Keratinocyte (primary cell): Measurements from ENCODE around the gene KEAP1. TPM values are rescaled to one million over a fixed set of nuclear protein-coding genes. Genes with fewer than 3 reads are reported as not detected.

Source experiments
- DNase-seq: peaks from one replicate; pipeline ENCODE4 v3.0.0-alpha.2; 2011; ENCODE audit warnings: low read depth, missing footprints, low spot score
- FAIRE-seq: peaks from 2 replicates; lab custom pipeline; 2011; peaks lifted over from hg19 to GRCh38; lab: Jason Lieb, UNC
- H2AFZ ChIP-seq: 2 replicates; pipeline ENCODE4 v1.6.0; 2012; ENCODE audit warnings: low read length, control low read depth, inconsistent platforms; ENCODE audit not compliant: control insufficient read depth
- H3K27ac ChIP-seq: 2 replicates; pipeline ENCODE4 v1.5.1; 2011; ENCODE audit warnings: low read length; ENCODE audit not compliant: control insufficient read depth, insufficient read depth
- H3K27me3 ChIP-seq: 3 replicates; pipeline ENCODE4 v1.6.0; 2011; ENCODE audit warnings: low read length; ENCODE audit not compliant: control insufficient read depth, insufficient read depth; ENCODE audit errors: extremely low read depth
- H3K36me3 ChIP-seq, 2 experiments: 2 replicates in 1 of 2; 3 replicates in 1 of 2; pipeline ENCODE4 v1.5.1; 2011; ENCODE audit warnings: low read length in 2 of 2, mild to moderate bottlenecking in 1 of 2; ENCODE audit not compliant: control insufficient read depth in 2 of 2, insufficient read depth in 2 of 2; ENCODE audit errors: extremely low read depth in 1 of 2
- H3K4me1 ChIP-seq: 3 replicates; pipeline ENCODE4 v1.5.1; 2011; ENCODE audit warnings: low read length; ENCODE audit not compliant: control insufficient read depth, insufficient read depth; ENCODE audit errors: extremely low read depth
- H3K4me2 ChIP-seq: 3 replicates; pipeline ENCODE4 v1.6.0; 2011; ENCODE audit warnings: low read depth, low read length; ENCODE audit not compliant: control insufficient read depth, insufficient read depth; ENCODE audit errors: extremely low read depth
- H3K4me3 ChIP-seq, 3 experiments: fragments of 200-600 bp in 1 of 3; sonication (generic) in 1 of 3; 2 replicates in 2 of 3; 3 replicates in 1 of 3; pipeline ENCODE4 v1.5.1; 2011 to 2016; ENCODE audit warnings: low read length in 3 of 3, mild to moderate bottlenecking in 3 of 3, control low read depth in 2 of 3, inconsistent platforms in 1 of 3, low read depth in 1 of 3, mixed read lengths in 1 of 3, mixed run types in 1 of 3, moderate library complexity in 1 of 3; ENCODE audit not compliant: control insufficient read depth in 2 of 3, insufficient read depth in 2 of 3; ENCODE audit errors: extremely low read depth in 1 of 3
- H3K79me2 ChIP-seq: 2 replicates; pipeline ENCODE4 v1.6.0; 2012; ENCODE audit warnings: low read length; ENCODE audit not compliant: control insufficient read depth, insufficient read depth
- H3K9ac ChIP-seq: 3 replicates; pipeline ENCODE4 v1.6.0; 2011; ENCODE audit warnings: low read length; ENCODE audit not compliant: control insufficient read depth, insufficient read depth; ENCODE audit errors: extremely low read depth
- H3K9me1 ChIP-seq: 3 replicates; pipeline ENCODE4 v1.6.0; 2011; ENCODE audit warnings: low read length; ENCODE audit not compliant: control insufficient read depth, insufficient read depth; ENCODE audit errors: extremely low read depth
- H3K9me3 ChIP-seq: 2 replicates; pipeline ENCODE4 v1.5.1; 2012; ENCODE audit warnings: low read depth, low read length; ENCODE audit not compliant: control insufficient read depth
- H4K20me1 ChIP-seq: 3 replicates; pipeline ENCODE4 v1.6.0; 2011; ENCODE audit warnings: low read length; ENCODE audit not compliant: control insufficient read depth, insufficient read depth; ENCODE audit errors: extremely low read depth
- CTCF ChIP-seq, 3 experiments: IDR thresholded peaks in 1 of 3; conservative IDR thresholded peaks in 1 of 3; optimal IDR thresholded peaks in 1 of 3; 2 replicates in 2 of 3; 3 replicates in 1 of 3; pipeline versions ENCODE3 to v1.5.1; 2011; ENCODE audit warnings: low read length in 3 of 3, mild to moderate bottlenecking in 3 of 3, moderate library complexity in 2 of 3, control low read depth in 1 of 3, inconsistent platforms in 1 of 3; ENCODE audit not compliant: insufficient read depth in 2 of 3; ENCODE audit errors: extremely low read depth in 1 of 3
- EZH2 ChIP-seq: IDR thresholded peaks from one replicate; pipeline ENCODE4 v1.6.1; 2012; ENCODE audit warnings: inconsistent platforms, mild to moderate bottlenecking, low read length, moderate library complexity
- dilution Hi-C: fragments of 300-500 bp; cut with MboI; formaldehyde crosslinking; loops from one replicate; pipeline ENCODE4 v1.7.0; 2020; ENCODE audit warnings: low sequenced_read_pairs; ENCODE audit not compliant: extremely low pct_ligation_motif_present
- polyA plus RNA-seq, 5 experiments: library from polyadenylated mRNA; depleted of rRNA in 3 of 5; stranded (reverse) in 3 of 5; stranded (forward) in 1 of 5; unstranded in 1 of 5; fragments of >200 nt; gene quantifications; 1 replicate in 1 of 5; 2 replicates in 3 of 5; 3 replicates in 1 of 5; pipeline versions ENCODE4 v1.2.1 to v1.2.3, GENCODE V29; 2011 to 2012; ENCODE audit warnings: missing spikeins in 2 of 5, low read depth in 1 of 5, low replicate concordance in 1 of 5

The KEAP1 gene
- polyA plus RNA-seq, 1 donor (not counting 4 experiments of a cell fraction or from before 2014, with no cell fraction given) = 29.6 TPM

- H3K4me2 ChIP-seq = no peak overlapping the region
- H3K27me3 ChIP-seq = no peaks in the 10 kb centered on the region
- no peaks in the 10 kb centered on the region for H3K36me3 ChIP-seq
- TF ChIP-seq CTCF (optimal IDR thresholded peaks at IDR 0.05 in 1 of 3, IDR thresholded peaks at IDR 0.05 in 1 of 3, conservative IDR thresholded peaks at IDR 0.05 in 1 of 3; ENCODE audit: extremely low read depth in 1 of 3, insufficient read depth in 2 of 3, low read length in 3 of 3) = no peak
- no peak for TF ChIP-seq EZH2
- no peaks in the 10 kb centered on the region for H3K79me2 ChIP-seq
- DNase-seq (no peak), FAIRE-seq (no peak)
- no peak overlapping the region for H2AFZ ChIP-seq
- H3K9me1 ChIP-seq = no peaks in the 10 kb centered on the region
- H3K9ac ChIP-seq = no peak overlapping the region
- no peak overlapping the region for H3K4me3 ChIP-seq
- H4K20me1 ChIP-seq = no peaks in the 10 kb centered on the region
- H3K9me3 ChIP-seq = no peaks in the 10 kb centered on the region
- no peak overlapping the region for H3K27ac ChIP-seq
- dilution Hi-C loops = no loop called here
- no peaks in the 10 kb centered on the region for H3K4me1 ChIP-seq
Observed at GRCh38 chr19:10452726-10453618, 50.2 kb downstream of the KEAP1 start.

- no peak overlapping the region for H3K4me2 ChIP-seq
- dilution Hi-C loops = no loop called here
- no peaks in the 10 kb centered on the region for H3K4me1 ChIP-seq
- no peaks in the 10 kb centered on the region for H3K27me3 ChIP-seq
- H3K4me3 ChIP-seq = no peak overlapping the region
- no peaks in the 10 kb centered on the region for H3K79me2 ChIP-seq
- H3K9me1 ChIP-seq = no peaks in the 10 kb centered on the region
- no peaks in the 10 kb centered on the region for H4K20me1 ChIP-seq
- DNase-seq = no peak
- no peak for FAIRE-seq
- H3K36me3 ChIP-seq = no peaks in the 10 kb centered on the region
- H2AFZ ChIP-seq = no peak overlapping the region
- H3K27ac ChIP-seq = no peak overlapping the region
- no peaks in the 10 kb centered on the region for H3K9me3 ChIP-seq
- no peak for TF ChIP-seq EZH2
- TF ChIP-seq CTCF (optimal IDR thresholded peaks at IDR 0.05 in 1 of 3, IDR thresholded peaks at IDR 0.05 in 1 of 3, conservative IDR thresholded peaks at IDR 0.05 in 1 of 3; ENCODE audit: extremely low read depth in 1 of 3, insufficient read depth in 2 of 3, low read length in 3 of 3) = no peak
- H3K9ac ChIP-seq = no peak overlapping the region
Observed at GRCh38 chr19:10450853-10451609, 52.1 kb downstream of the KEAP1 start.
